Ramos (cell line): Measurements from ENCODE around the gene PROSER2.

ENCODE experiments used
- in situ Hi-C: fragments of 300-500 bp; cut with MboI; formaldehyde crosslinking; loops from one replicate; pipeline ENCODE4 v1.14.3; 2022; ENCODE audit warnings: low sequenced_read_pairs; ENCODE audit not compliant: unreplicated experiment

The PROSER2 gene

GRCh38 chr10:11861811-11862428 is 38.8 kb downstream of the PROSER2 start:
- in situ Hi-C loops = no loop called here

- in situ Hi-C loops = no loop called here
These were observed 40.4 kb downstream of the PROSER2 start for GRCh38 chr10:11863353-11864109.

GRCh38 chr10:11864727-11865126 is 41.6 kb downstream of the PROSER2 start:
- in situ Hi-C loops = no loop called here

GRCh38 chr10:11865561-11865960 is 42.4 kb downstream of the PROSER2 start:
- in situ Hi-C loops = no loop called here

- in situ Hi-C loops = no loop called here
These were observed 43.2 kb downstream of the PROSER2 start for GRCh38 chr10:11866199-11866925.

GRCh38 chr10:11869219-11869618 is 46.1 kb downstream of the PROSER2 start:
- in situ Hi-C loops = no loop called here

GRCh38 chr10:11869743-11870460 is 46.7 kb downstream of the PROSER2 start:
- in situ Hi-C loops = no loop called here

GRCh38 chr10:11870461-11870780 is 47.3 kb downstream of the PROSER2 start:
- in situ Hi-C loops = no loop called here

GRCh38 chr10:11870900-11871400 is 47.8 kb downstream of the PROSER2 start:
- in situ Hi-C loops = no loop called here

- in situ Hi-C loops = no loop called here
These were observed 48.3 kb downstream of the PROSER2 start for GRCh38 chr10:11871466-11871865.

GRCh38 chr10:11874568-11875493 is 51.7 kb downstream of the PROSER2 start:
- in situ Hi-C loops = no loop called here

GRCh38 chr10:11875494-11876281 is 52.5 kb downstream of the PROSER2 start:
- in situ Hi-C loops = no loop called here

GRCh38 chr10:11876324-11876723 is 53.2 kb downstream of the PROSER2 start:
- in situ Hi-C loops = no loop called here

- in situ Hi-C loops = no loop called here
These were observed 53.8 kb downstream of the PROSER2 start for GRCh38 chr10:11876805-11877590.

- in situ Hi-C loops = no loop called here
These were observed 54.4 kb downstream of the PROSER2 start for GRCh38 chr10:11877591-11877905.

GRCh38 chr10:11878776-11879175 is 55.6 kb downstream of the PROSER2 start:
- in situ Hi-C loops = no loop called here

- in situ Hi-C loops = no loop called here
These were observed 56.4 kb downstream of the PROSER2 start for GRCh38 chr10:11879387-11880094.
